ENCODE results near the gene CTAG1A.

- no peak for TF ChIP-seq CTCF (IDR thresholded peaks at IDR 0.05)
- TF ChIP-seq POLR2A (IDR thresholded peaks at IDR 0.05) = no peak
Measured at GRCh38 chrX:154546354-154547244, 38.3 kb upstream of the CTAG1A start, which contains the start of gene G6PD.

All from lower leg skin (tissue), 3 donors.